MV-4-11 (cell line): ENCODE data around the gene BRMS1.
"Not testable (repeated sequence)": the region's sequence is repeated elsewhere in the genome, so short reads cannot be mapped to it uniquely, and the experiment has no call there.

Source experiments
- DNase-seq: peaks from one replicate; lab custom pipeline; 2025; lab: John Stamatoyannopoulos, UW

BRMS1 gene

GRCh38 chr11:66322732-66323427 lies 22.0 kb downstream of the BRMS1 start:
- no peak for DNase-seq

- no peak for DNase-seq
Observed at GRCh38 chr11:66321606-66322005, 23.3 kb downstream of the BRMS1 start.

- not testable (repeated sequence) for DNase-seq
Observed at GRCh38 chr11:66320748-66321147, 24.2 kb downstream of the BRMS1 start.

- not testable (repeated sequence) for DNase-seq
Observed at GRCh38 chr11:66320289-66320688, 24.6 kb downstream of the BRMS1 start.

- DNase-seq: no peak
Observed at GRCh38 chr11:66318600-66318970, 26.3 kb downstream of the BRMS1 start.

- DNase-seq: peak; percentile 97
Observed at GRCh38 chr11:66317723-66318599, 26.9 kb downstream of the BRMS1 start.

GRCh38 chr11:66317322-66317722 lies 27.6 kb downstream of the BRMS1 start:
- no peak for DNase-seq

GRCh38 chr11:66316849-66317251 lies 28.1 kb downstream of the BRMS1 start, which contains the start of gene CD248:
Gene CD248 (minus strand): TSS chr11:66317044. CDS start chr11:66317027, 17 bp downstream.
- no peak for DNase-seq

- DNase-seq: no peak
Observed at GRCh38 chr11:66315921-66316811, 28.7 kb downstream of the BRMS1 start.

- DNase-seq: no peak
Observed at GRCh38 chr11:66315498-66315885, 29.4 kb downstream of the BRMS1 start.

- DNase-seq: no peak
Observed at GRCh38 chr11:66314561-66315497, 30.1 kb downstream of the BRMS1 start.

GRCh38 chr11:66314186-66314501 lies 30.8 kb downstream of the BRMS1 start:
- DNase-seq: no peak

GRCh38 chr11:66313321-66314185 lies 31.4 kb downstream of the BRMS1 start:
- DNase-seq: no peak

GRCh38 chr11:66312549-66313320 lies 32.2 kb downstream of the BRMS1 start:
- peak; percentile 97 for DNase-seq

- peak; percentile 90 for DNase-seq
Observed at GRCh38 chr11:66311965-66312548, 32.8 kb downstream of the BRMS1 start.

- no peak for DNase-seq
Observed at GRCh38 chr11:66311470-66311964, 33.4 kb downstream of the BRMS1 start.

GRCh38 chr11:66310803-66311440 lies 34.0 kb downstream of the BRMS1 start:
- not testable (repeated sequence) for DNase-seq

GRCh38 chr11:66310324-66310723 lies 34.6 kb downstream of the BRMS1 start:
- peak; percentile 20 for DNase-seq
